HepG2 (cell line): ENCODE data around the gene CAPN11. TPM values are rescaled to one million over a fixed set of nuclear protein-coding genes. Genes with fewer than 3 reads are reported as not detected.

Experiments
- ARID3A ChIP-seq: IDR thresholded peaks from 2 replicates; pipeline ENCODE4 v1.6.1; 2012; ENCODE audit warnings: low read depth, low read length, improper control_type of control experiment
- CEBPG ChIP-seq: IDR thresholded peaks from 2 replicates; pipeline ENCODE4 v1.6.1; 2016
- CSRNP2 ChIP-seq: sonication (generic); formaldehyde crosslinking; conservative IDR thresholded peaks from 2 replicates; pipeline ENCODE4 v1.8.0; 2022; ENCODE audit warnings: low read depth, missing genetic modification reagents
- IKZF5 ChIP-seq: IDR thresholded peaks from 2 replicates; pipeline ENCODE4 v1.6.1; 2018; ENCODE audit warnings: missing genetic modification reagents, mild to moderate bottlenecking, missing compliant biosample characterization
- NCOA5 ChIP-seq: sonication (generic); formaldehyde crosslinking; IDR thresholded peaks from 2 replicates; pipeline ENCODE4 v1.4.0; 2020; ENCODE audit warnings: missing genetic modification reagents
- NFKB2 ChIP-seq: sonication (generic); formaldehyde crosslinking; IDR thresholded peaks from 2 replicates; pipeline ENCODE4 v1.4.0; 2020; ENCODE audit warnings: missing genetic modification reagents, borderline replicate concordance
- NR2F1 ChIP-seq, 2 experiments: fragments of 450-650 bp in 1 of 2; formaldehyde crosslinking in 1 of 2; IDR thresholded peaks; 2 replicates each; pipeline versions ENCODE4 v1.5.0 to v1.6.1; 2016 to 2020; ENCODE audit warnings: mild to moderate bottlenecking in 1 of 2, missing compliant biosample characterization in 1 of 2, missing genetic modification reagents in 1 of 2, moderate library complexity in 1 of 2
- PAWR ChIP-seq: sonication (generic); formaldehyde crosslinking; IDR thresholded peaks from 2 replicates; pipeline ENCODE4 v1.4.0; 2020; ENCODE audit warnings: missing genetic modification reagents, mild to moderate bottlenecking, borderline replicate concordance
- RBM39 ChIP-seq: fragments of 200-400 bp; formaldehyde crosslinking; IDR thresholded peaks from one replicate; pipeline ENCODE4 v1.6.1; 2018; ENCODE audit warnings: antibody characterized with exemption, mild to moderate bottlenecking, low read depth, low read length; ENCODE audit not compliant: poor library complexity, severe bottlenecking
- TMF1 ChIP-seq: sonication (generic); formaldehyde crosslinking; IDR thresholded peaks from 2 replicates; pipeline ENCODE4 v1.8.1; 2022; ENCODE audit warnings: low read depth, missing genetic modification reagents
- TSC22D2 ChIP-seq: sonication (generic); formaldehyde crosslinking; IDR thresholded peaks from 2 replicates; pipeline ENCODE4 v1.5.1; 2020; ENCODE audit warnings: missing genetic modification reagents, mild to moderate bottlenecking, borderline replicate concordance
- ZHX1 ChIP-seq: sonication (generic); formaldehyde crosslinking; IDR thresholded peaks from 2 replicates; pipeline ENCODE4 v1.8.1; 2022; ENCODE audit warnings: low read depth, mild to moderate bottlenecking, missing genetic modification reagents
- ZNF143 ChIP-seq: sonication (generic); formaldehyde crosslinking; IDR thresholded peaks from 2 replicates; pipeline ENCODE4 v1.4.0; 2020; ENCODE audit warnings: missing genetic modification reagents
- ZNF350 ChIP-seq: sonication (generic); formaldehyde crosslinking; IDR thresholded peaks from 2 replicates; pipeline ENCODE4 v1.4.0; 2020; ENCODE audit warnings: mild to moderate bottlenecking, low read depth, missing genetic modification reagents, borderline replicate concordance
- ZNF619 ChIP-seq: sonication (generic); formaldehyde crosslinking; IDR thresholded peaks from 2 replicates; pipeline ENCODE4 v1.4.0; 2020; ENCODE audit warnings: mild to moderate bottlenecking, missing genetic modification reagents
- ZNF839 ChIP-seq: sonication (generic); formaldehyde crosslinking; IDR thresholded peaks from 2 replicates; pipeline ENCODE4 v1.4.0; 2020; ENCODE audit warnings: missing genetic modification reagents, mild to moderate bottlenecking, borderline replicate concordance
- polyA plus RNA-seq, 8 experiments: library from polyadenylated mRNA; depleted of rRNA in 3 of 8; stranded (reverse) in 7 of 8; unstranded in 1 of 8; fragments of >200 nt; fragmentation: Illumina TruSeq in 4 of 8; extraction: Trizol in 4 of 8; gene quantifications; 2 replicates each; pipeline versions ENCODE4 v1.2.1 to v1.2.3, GENCODE V29; 2011 to 2016; ENCODE audit warnings: low read depth in 4 of 8, missing spikeins in 1 of 8, mixed read lengths in 1 of 8; ENCODE audit not compliant: insufficient read depth in 1 of 8
- total RNA-seq, 5 experiments: library from RNA; depleted of rRNA; stranded (reverse); fragments of >200 nt; fragmentation: Illumina TruSeq; extraction: Trizol; gene quantifications; 2 replicates each; pipeline ENCODE4 v1.2.3, GENCODE V29; 2016; ENCODE audit warnings: low read depth in 1 of 5
- TF ChIP-seq, protein P1 (sequence below): sonication (generic); formaldehyde crosslinking; IDR thresholded peaks from 2 replicates; pipeline ENCODE4 v1.4.0; 2020; ENCODE audit warnings: missing genetic modification reagents, mild to moderate bottlenecking, borderline replicate concordance

CAPN11 gene
- total and polyA plus RNA-seq, 2 of the 13 experiments (the other 11 are each of a cell fraction or from before 2014, with no cell fraction given): 0.07 to 0.11 TPM

GRCh38 chr6:44151348-44152108 lies 7.1 kb upstream of the CAPN11 start (continued):
- TF ChIP-seq NR2F1 (CRISPR knock-in tag; IDR thresholded peaks at IDR 0.05): no peak
- peak; percentile 82; the same call in 1 of the 2 replicates for TF ChIP-seq NFKB2 (CRISPR knock-in tag)
- peak; percentile 64; the same call in 1 of the 2 replicates for TF ChIP-seq TMF1 (CRISPR knock-in tag)
- TF ChIP-seq ARID3A: 0 out of 2 replicates have a peak, but pooled peaks have one; percentile 7
- no peak for TF ChIP-seq CSRNP2
- TF ChIP-seq, protein P1, sequence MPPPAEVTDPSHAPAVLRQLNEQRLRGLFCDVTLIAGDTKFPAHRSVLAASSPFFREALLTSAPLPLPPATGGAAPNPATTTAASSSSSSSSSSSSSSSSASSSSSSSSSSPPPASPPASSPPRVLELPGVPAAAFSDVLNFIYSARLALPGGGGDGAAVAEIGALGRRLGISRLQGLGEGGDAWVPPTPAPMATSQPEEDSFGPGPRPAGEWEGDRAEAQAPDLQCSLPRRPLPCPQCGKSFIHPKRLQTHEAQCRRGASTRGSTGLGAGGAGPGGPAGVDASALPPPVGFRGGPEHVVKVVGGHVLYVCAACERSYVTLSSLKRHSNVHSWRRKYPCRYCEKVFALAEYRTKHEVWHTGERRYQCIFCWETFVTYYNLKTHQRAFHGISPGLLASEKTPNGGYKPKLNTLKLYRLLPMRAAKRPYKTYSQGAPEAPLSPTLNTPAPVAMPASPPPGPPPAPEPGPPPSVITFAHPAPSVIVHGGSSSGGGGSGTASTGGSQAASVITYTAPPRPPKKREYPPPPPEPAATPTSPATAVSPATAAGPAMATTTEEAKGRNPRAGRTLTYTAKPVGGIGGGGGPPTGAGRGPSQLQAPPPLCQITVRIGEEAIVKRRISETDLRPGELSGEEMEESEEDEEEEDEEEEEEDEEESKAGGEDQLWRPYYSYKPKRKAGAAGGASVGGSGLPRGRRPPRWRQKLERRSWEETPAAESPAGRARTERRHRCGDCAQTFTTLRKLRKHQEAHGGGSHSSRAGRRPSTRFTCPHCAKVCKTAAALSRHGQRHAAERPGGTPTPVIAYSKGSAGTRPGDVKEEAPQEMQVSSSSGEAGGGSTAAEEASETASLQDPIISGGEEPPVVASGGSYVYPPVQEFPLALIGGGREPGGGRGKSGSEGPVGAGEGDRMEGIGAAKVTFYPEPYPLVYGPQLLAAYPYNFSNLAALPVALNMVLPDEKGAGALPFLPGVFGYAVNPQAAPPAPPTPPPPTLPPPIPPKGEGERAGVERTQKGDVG (CRISPR knock-in tag): peak; percentile 82; the same call in 1 of the 2 replicates
- 0 out of 2 replicates have a peak, but pooled peaks have one; percentile 11 for TF ChIP-seq ZNF143 (CRISPR knock-in tag)
- TF ChIP-seq TSC22D2 (CRISPR knock-in tag): peak; percentile 70; the same call in 1 of the 2 replicates
- TF ChIP-seq IKZF5 (CRISPR knock-in tag): peak; percentile 68; the same call in 1 of the 2 replicates
- TF ChIP-seq NCOA5: no peak
- no peak for TF ChIP-seq RBM39
- 0 out of 2 replicates have a peak, but pooled peaks have one; percentile 7 for TF ChIP-seq CEBPG (CRISPR knock-in tag)
- no peak for TF ChIP-seq PAWR (CRISPR knock-in tag)
- TF ChIP-seq ZNF350 (CRISPR knock-in tag): peak; percentile 75
- TF ChIP-seq ZNF619 (CRISPR knock-in tag): 0 out of 2 replicates have a peak, but pooled peaks have one; percentile 68
- no peak for TF ChIP-seq ZNF839 (CRISPR knock-in tag)
- TF ChIP-seq ZHX1: peak; percentile 89; the same call in 1 of the 2 replicates
